CD4-positive, alpha-beta T cell treated with Interleukin-21 for 1 hour (primary cell): ENCODE data around the gene NADSYN1.
"Not testable (repeated sequence)": the region's sequence is repeated elsewhere in the genome, so short reads cannot be mapped to it uniquely, and the experiment has no call there.

Experiments used
- DNase-seq: peaks from one replicate; pipeline ENCODE4 v3.0.0-alpha.2; 2020

Gene NADSYN1

GRCh38 chr11:71495286-71496230, 42.6 kb downstream of the NADSYN1 start:
- no peak for DNase-seq

- no peak for DNase-seq
These were observed 43.4 kb downstream of the NADSYN1 start for GRCh38 chr11:71496421-71496820.

GRCh38 chr11:71498091-71498490, 45.1 kb downstream of the NADSYN1 start:
- DNase-seq, result no peak

- no peak for DNase-seq
These were observed 46.1 kb downstream of the NADSYN1 start for GRCh38 chr11:71499125-71499524.

- no peak for DNase-seq
These were observed 46.5 kb downstream of the NADSYN1 start for GRCh38 chr11:71499546-71499945.

GRCh38 chr11:71500601-71501021, 47.6 kb downstream of the NADSYN1 start:
- DNase-seq, result no peak

- DNase-seq, result no peak
These were observed 48.3 kb downstream of the NADSYN1 start for GRCh38 chr11:71501071-71501985.

GRCh38 chr11:71502026-71502425, 49.0 kb downstream of the NADSYN1 start:
- DNase-seq, result no peak

- DNase-seq, result no peak
These were observed 50.0 kb downstream of the NADSYN1 start for GRCh38 chr11:71502871-71503435.

GRCh38 chr11:71504531-71504930, 51.5 kb downstream of the NADSYN1 start:
- DNase-seq, result no peak

GRCh38 chr11:71505001-71505400, 52.0 kb downstream of the NADSYN1 start:
- DNase-seq, result no peak

- DNase-seq, result no peak
These were observed 52.8 kb downstream of the NADSYN1 start for GRCh38 chr11:71505781-71506180.

GRCh38 chr11:71507102-71507501, 54.1 kb downstream of the NADSYN1 start:
- no peak for DNase-seq

- no peak for DNase-seq
These were observed 65.8 kb downstream of the NADSYN1 start for GRCh38 chr11:71518506-71519471.

GRCh38 chr11:71519546-71519945, 66.5 kb downstream of the NADSYN1 start:
- DNase-seq, result no peak

GRCh38 chr11:71525188-71525937, 72.4 kb downstream of the NADSYN1 start:
- no peak for DNase-seq

GRCh38 chr11:71525938-71526495, 73.0 kb downstream of the NADSYN1 start:
- no peak for DNase-seq

GRCh38 chr11:71526796-71527575, 74.0 kb downstream of the NADSYN1 start, which contains the start of gene KRTAP5-7:
TSS of gene KRTAP5-7 (plus strand) at chr11:71527267. CDS start at chr11:71527301, 34 bp downstream.
- DNase-seq, result not testable (repeated sequence)

GRCh38 chr11:71527576-71528210, 74.7 kb downstream of the NADSYN1 start:
- no peak for DNase-seq
